ENCODE measurements around the gene RTL10.

DNA sequence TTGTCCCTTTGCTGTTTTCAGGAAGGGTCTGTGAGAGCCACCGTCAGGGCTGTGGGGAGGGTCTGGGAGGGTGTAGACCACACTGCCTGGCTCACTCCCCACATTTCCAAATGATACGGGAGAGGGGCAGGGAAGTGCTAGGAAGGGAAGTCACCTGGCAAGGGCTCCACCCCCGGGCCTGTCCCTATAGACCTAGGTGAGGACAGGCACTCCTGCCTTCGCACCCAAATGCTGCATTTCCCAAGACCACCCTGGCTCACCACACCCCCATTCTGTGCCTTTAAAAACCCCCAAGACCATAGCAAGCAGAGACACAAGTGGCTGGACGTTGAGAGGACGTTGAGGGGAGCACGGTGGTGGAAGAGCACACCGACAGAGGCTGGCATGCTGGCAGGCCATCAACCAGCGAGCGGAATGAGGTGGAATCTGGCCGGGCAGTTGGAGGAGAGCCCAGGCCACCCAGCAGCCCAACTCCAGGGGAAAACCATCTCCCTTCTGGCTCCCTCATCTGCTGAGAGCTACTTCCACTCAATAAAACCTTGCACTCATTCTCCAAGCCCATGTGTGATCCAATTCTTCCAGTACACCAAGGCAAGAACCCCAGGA lies 45.7 kb downstream of the RTL10 start:
- TF ChIP-seq, protein P1, sequence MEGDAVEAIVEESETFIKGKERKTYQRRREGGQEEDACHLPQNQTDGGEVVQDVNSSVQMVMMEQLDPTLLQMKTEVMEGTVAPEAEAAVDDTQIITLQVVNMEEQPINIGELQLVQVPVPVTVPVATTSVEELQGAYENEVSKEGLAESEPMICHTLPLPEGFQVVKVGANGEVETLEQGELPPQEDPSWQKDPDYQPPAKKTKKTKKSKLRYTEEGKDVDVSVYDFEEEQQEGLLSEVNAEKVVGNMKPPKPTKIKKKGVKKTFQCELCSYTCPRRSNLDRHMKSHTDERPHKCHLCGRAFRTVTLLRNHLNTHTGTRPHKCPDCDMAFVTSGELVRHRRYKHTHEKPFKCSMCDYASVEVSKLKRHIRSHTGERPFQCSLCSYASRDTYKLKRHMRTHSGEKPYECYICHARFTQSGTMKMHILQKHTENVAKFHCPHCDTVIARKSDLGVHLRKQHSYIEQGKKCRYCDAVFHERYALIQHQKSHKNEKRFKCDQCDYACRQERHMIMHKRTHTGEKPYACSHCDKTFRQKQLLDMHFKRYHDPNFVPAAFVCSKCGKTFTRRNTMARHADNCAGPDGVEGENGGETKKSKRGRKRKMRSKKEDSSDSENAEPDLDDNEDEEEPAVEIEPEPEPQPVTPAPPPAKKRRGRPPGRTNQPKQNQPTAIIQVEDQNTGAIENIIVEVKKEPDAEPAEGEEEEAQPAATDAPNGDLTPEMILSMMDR (IDR thresholded peaks at IDR 0.05): no peak
- TF ChIP-seq POLR2A (IDR thresholded peaks at IDR 0.05): no peak
